CD4-positive, alpha-beta T cell treated with Interleukin-17A for 1 hour (primary cell): Measurements from ENCODE around the gene CLPTM1L.

Experiments used
- DNase-seq: peaks from one replicate; pipeline ENCODE4 v3.0.0-alpha.2; 2020

CLPTM1L gene

DNA sequence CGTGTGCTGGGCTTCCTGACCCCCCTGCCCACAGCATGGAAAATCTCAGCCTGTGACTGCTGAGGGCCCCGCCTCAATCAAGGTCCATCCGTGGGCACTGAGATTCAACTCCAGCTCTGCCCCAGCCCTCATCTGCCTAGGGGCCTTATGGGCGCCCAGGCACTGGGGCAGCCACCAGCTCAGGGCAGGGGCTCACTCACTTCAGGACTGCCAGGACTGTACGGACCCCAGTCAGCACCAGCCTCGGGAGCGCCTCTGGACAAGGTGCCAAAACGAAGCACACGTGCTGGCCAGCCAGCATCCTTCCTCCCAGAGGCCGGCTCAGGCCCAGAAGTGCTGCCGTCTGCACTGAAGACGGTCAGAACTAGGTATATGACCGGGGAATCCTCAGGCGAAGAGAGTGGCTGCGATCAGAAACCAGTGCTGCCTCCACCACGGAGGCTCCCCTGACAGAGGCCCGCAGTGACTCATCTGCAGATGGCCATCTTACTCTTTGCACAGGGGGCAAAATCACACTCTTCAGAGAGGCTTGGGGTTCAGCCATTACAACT lies 19.6 kb downstream of the CLPTM1L start:
- DNase-seq: no peak

DNA sequence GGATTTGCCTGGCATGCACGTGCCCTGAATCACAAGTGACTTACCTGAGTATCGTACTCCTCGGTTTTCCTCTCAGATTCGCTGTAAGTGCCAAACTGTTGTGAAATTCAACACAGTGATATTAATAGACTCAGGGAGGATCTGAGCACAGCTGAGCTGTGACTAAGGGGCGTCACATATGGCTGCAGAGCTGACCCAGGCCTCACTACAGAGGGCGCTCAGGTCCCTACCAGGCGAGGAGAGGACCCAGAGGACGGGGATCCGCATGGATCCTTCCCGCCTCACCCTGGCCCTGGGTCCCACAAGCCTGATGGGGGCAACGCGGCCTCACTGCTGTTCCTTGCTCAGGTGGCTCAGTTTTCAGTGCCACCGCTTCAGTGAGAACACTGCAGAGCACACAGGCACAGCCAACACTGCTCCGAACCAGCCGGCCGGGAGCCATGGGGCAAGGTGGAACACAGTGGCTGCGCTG lies 20.1 kb downstream of the CLPTM1L start:
- no peak for DNase-seq

DNA sequence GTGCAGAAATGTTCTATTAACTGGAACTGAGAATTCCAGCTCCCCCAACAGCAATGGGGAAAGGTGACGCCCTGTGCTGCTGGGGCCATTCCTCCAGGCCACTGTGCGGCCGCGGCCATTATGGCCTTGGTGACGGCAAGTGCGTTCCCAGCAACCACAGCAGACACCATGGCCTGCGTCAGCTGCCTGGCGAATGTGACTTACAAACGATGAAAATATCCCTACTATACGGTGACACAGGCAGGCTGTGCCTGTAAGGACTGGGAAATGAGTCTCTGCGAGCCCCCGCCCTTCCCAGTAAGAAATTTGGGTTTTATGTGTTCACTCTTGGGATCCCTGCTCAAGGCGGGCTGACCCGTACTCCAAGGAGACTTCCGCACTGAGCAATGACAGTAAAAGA lies 20.6 kb downstream of the CLPTM1L start:
- DNase-seq: no peak

GRCh38 chr5:1323803-1324173 lies 21.1 kb downstream of the CLPTM1L start:
- DNase-seq: no peak

DNA sequence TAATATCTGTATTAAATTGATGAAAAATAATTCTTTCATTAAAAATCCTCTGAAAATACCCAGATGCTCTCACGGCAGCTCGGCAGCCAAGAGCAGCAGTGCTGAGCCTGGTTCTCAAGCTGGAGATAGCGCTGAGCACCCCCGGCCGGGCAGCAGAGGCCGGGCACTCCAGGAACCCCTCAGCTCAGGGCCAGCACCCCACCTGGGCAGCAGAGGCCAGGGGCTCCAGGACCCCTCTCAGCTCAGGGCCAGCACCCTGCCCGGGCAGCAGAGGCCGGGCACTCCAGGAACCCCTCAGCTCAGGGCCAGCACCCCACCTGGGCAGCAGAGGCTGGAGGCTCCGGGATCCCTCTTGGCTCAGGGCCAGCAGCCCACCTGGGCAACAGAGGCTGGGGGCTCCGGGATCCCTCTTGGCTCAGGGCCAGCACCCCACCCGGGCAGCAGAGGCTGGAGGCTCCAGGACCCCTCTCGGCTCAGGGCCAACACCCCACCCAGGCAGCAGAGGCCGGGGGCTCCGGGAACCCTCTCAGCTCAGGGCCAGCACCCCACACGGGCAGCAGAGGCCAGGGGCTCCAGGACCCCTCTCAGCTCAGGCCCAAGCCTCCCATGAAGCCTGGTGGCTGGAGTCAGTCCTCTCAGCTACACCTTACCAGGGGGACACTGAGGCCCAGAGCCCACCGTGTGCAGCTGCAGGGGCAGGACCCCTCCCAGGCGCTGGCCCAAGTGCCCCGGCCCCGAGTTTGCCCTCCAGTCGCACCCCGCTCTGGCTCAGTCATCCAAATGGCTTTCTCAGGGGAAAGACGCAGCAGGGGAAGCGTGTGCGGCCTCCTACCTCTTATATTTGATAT lies 21.7 kb downstream of the CLPTM1L start:
- no peak for DNase-seq

GRCh38 chr5:1322036-1322900 lies 22.6 kb downstream of the CLPTM1L start:
- no peak for DNase-seq

- DNase-seq: no peak
Observed at GRCh38 chr5:1321576-1321975, 23.3 kb downstream of the CLPTM1L start.

DNA sequence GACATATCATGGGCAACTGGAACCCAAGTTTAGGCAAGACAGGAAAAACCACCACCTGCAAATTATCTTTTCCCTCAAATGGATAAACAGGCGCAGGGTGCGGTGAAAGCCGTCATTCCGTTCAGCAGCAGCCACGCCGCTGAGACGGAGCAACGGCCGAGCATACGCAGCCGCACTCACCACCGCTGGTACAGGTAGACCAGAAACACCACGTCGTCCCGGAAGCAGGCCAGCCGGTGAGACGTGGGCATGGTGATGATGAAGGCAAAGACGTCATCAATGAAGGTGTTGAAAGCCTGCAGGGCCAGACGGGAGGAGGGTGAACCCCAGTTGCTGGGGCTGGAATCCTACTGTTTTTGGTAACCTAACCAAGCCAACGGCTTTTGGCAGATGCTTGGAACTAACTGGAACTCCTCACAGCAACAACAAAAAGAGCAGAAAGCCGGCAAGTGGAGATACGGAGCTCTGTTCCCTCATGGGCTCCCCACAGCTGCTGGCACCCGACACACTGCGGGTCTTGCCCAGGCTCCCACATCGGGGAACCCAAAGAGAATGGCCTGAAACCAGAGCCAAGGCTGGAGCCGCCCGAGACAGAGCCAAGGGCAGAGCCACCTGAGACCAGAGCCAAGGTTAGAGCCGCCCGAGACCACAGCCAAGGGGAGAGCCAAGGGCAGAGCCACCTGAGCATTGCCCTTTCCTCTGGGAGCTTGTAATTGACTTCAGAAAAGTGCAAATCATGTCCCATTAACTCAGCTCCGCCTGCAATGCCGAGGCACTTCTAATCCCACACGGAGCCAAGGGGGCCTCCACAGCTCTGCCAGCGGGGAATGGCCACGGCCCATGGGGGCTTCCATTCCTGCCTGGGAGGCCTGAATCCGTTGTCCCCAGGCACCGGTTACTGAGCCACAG lies 24.2 kb downstream of the CLPTM1L start:
- DNase-seq: no peak

- DNase-seq: no peak
Observed at GRCh38 chr5:1319436-1320256, 25.3 kb downstream of the CLPTM1L start.

- DNase-seq: no peak
Observed at GRCh38 chr5:1318659-1319251, 26.1 kb downstream of the CLPTM1L start.

GRCh38 chr5:1317921-1318565 lies 26.9 kb downstream of the CLPTM1L start:
- no peak for DNase-seq

DNA sequence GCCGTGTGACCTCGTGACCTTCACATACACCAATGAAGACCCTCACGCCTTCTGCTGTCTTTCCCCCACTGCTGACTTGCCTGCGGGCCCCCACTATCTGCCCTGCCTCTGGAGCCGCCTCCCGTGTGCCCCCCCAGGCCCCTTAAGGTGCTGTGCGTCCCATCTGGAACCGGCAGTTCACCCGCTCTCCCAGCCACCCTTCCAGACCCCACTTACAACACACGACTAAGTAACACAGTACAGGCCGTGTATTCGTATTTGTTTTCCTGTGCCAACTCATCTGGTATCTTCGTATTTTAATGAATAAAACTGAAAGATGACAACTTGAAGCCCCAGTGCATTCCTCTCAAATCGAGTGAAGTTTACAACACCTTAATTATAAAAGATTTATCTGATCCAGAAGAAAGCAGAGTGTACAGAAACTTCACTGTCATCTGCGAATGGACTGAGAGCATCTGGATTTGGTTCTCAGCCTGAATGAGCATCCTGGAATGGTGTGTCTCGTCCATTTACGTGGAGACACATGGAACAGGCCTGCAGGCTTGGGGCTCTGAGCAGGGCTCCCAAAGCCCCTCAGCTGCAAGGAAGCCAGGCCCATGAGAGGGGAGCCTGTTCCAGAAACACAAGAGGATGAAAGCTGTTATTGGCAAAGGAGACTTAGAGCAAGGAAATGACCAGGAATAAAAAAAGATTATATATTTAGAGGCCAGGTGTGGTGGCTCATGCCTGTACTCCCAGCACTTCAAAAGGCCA lies 28.1 kb downstream of the CLPTM1L start:
- DNase-seq: no peak

- peak; percentile 74 for DNase-seq
Observed at GRCh38 chr5:1315709-1316587, 29.0 kb downstream of the CLPTM1L start.

GRCh38 chr5:1315018-1315708 lies 29.7 kb downstream of the CLPTM1L start:
- no peak for DNase-seq

- no peak for DNase-seq
Observed at GRCh38 chr5:1314564-1314982, 30.3 kb downstream of the CLPTM1L start.

GRCh38 chr5:1312993-1313833 lies 31.7 kb downstream of the CLPTM1L start:
- peak; percentile 63 for DNase-seq

DNA sequence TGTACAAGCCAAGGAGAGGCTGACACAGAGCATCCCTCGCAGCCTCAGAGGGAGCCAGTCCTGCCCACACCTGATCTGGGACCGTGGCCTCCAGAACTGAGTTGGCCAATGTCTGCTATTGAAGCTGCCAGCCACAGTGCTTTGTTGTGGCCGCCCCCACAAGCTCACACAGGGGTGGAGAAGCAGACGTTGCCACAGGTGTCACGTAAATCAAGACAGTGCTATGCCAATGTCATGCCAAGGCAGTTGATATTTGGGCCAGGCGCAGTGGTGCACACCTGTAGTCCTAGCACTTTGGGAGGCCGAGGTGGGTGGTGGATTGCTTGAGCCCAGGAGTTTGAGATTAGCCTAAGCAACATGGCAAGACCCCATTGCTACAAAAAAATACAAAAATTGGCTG lies 32.7 kb downstream of the CLPTM1L start:
- peak; percentile 56 for DNase-seq
